Stimulated activated CD4-positive, alpha-beta T cell treated with anti-CD3 and anti-CD28 coated beads, Interleukin-15, amount 100 ng/mL, for 48 hours (primary cell): ENCODE measurements around the gene LOXL3.
A peak's percentile ranks its signal among the peaks of the same experiment; 100 is the strongest.

Experiments
- DNase-seq, 2 donors: peaks; one replicate each; pipeline ENCODE4 v3.0.0-alpha.2; 2020; ENCODE audit warnings: low read depth in 2 of 2

Gene LOXL3

DNA sequence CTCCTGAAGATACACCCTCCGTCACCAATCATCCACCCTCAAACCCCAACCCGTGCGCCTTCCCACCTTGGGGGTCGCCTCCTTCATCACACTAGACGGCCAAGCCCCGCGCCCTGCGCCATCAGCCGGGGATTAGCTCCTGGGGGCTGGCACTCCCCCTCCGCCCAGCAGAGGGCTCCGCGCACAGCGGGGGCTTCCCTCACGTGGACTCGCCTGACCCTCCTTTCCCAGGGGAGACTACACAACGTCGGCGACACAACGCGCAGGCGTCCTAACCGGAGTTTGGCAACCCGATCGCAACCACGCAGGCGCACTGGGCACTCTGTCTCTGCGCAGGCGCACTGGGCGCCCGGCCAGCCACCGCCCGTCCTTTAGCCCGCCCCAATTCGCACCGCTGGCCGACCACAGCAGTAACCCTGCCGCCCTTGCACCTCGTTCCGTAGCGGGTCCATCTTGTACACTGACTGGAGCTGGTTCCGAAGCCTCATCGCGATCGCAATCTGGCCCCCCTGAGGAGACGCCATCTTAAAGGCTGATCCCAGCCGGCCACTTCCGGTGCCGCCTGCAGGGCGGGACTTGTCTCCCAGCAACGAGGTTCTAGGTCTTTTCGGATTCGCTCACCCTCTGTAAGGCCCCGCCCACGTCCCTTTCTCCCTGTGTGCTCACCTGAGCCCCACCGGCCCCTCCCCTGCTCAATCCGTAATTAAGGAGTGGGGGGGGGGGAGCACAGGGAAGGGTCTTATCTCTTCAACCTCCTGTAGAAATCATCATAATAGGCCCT is 46.4 kb downstream of the LOXL3 start, which contains the start of gene PCGF1:
TSS of gene PCGF1 (minus strand) at position 551 of the 781 bp plus-strand sequence. CDS start at position 524, 27 bp downstream.
- DNase-seq, result peak; percentile 96 to 99

DNA sequence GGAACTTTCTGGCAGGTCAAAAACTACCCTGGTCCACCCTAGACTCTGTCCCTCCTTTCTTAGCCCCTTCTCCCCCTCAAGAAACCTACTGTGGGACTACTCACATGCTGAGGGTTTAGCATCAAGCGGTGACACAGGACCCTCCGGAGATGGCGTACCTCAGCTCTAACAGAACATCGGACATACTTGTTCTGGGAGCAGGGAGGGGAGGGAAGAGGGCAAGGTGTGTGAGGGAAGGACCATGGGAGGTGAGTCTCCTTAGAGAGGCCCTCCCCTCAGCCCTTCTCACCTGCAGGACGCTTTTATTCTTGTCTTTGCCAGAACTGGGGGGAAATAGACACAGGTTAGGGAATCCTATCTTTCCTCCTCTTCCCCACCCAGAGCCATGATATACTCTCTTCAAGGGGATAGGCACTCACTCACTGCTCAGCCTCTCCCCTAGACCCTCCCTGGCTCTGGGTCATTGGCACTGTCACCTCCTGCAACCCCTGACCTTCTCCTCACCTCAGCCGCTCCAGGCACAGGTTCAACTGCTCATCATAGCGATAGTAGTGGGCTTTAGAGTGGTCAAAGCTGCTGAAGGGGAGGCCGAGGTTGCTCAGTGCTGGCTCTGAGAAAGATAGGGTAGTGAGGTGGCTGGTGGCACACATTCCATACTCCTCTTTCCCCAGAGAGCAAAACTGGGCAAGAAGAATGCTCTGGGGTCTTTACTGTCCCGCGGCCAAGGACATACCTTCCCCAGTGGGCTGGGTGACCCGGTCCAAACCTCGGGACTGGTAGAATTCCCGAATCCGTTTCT is 48.1 kb downstream of the LOXL3 start:
- DNase-seq, result no peak

- DNase-seq, result no peak
Measured at GRCh38 chr2:74504591-74504990, 49.2 kb downstream of the LOXL3 start.

- DNase-seq, result no peak
Measured at GRCh38 chr2:74503506-74504475, 50.0 kb downstream of the LOXL3 start.

GRCh38 chr2:74502720-74503505 is 50.8 kb downstream of the LOXL3 start:
- no peak for DNase-seq

DNA sequence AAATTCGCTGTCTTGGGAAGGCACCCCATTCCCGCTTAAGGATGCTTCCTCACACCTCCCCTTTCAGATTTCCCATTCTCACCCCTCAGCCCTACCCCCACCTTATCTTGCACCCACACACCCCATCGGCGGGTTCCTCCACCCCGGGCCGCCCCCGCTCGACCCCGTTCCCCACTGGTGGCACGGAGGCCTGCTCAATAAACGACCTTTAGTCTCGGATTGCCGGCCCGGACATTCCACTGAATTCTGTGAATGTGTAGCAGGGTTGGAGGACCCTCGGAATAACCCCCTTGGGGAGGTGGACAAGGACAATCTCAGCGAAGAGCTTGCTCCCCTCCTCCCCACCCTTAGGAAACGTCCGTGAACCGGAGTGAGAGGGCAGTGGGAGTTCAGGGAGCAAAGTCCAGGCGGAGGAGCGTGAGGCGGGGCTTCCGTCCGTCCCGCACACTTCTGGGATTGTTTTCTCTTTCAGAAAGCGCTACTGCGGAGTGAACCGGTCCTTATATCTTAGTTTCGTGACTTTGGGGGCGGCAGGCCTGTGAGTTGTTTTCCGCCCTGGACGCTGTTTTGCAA is 51.5 kb downstream of the LOXL3 start:
- DNase-seq, result no peak

- DNase-seq, result no peak
Measured at GRCh38 chr2:74501335-74502071, 52.2 kb downstream of the LOXL3 start.

DNA sequence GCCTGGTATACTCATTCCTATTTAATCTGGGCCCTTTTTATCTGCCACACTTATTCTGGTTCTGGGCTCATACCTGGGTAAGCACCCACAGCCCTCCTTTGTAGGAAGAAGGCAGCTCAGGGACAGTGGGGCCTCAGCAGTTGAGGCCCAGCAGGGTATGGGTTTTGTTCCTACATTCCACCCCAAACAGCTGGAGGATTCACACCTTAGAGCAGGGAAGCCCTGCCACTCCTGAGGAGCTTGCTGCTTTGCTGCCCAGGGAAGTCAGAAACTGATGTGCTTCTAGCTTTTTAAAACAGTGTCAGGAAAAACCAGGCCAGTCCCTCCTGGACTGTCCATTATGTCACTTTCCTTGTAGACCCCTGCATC is 53.2 kb downstream of the LOXL3 start:
- no peak for DNase-seq

GRCh38 chr2:74499940-74500577 is 53.7 kb downstream of the LOXL3 start:
- no peak for DNase-seq

DNA sequence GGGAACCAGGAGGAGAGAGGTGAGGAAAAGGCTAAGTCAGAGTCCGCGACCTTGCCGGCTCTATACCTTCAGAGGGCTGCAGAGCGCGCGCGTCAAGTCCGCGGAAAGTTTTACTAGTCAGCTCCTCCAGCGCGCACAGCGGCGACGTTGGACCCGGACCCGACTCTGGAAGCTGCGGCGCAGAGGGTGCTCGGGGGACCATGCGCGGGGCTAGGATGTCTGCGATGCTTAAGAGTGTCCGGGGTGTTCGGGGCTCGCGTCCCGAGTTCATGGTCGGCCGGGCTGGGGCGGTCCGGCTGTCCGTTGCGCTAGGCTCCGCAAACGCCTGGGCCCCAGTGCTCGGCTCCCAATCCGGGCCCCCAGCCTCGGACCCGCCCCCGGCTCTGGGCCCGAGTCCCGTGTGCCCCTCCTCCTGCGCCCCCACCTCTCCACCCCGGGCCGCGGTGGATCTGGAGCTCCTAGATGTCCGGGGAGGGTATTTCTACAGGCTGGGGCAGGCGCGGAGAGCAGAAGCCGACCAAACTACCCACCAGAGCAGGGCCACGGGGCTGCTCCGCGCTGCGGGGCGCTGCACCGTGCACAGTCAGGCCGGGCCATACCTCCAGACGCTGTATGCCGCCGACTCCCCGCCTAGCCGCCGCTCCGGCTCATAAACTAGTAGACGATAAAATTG is 54.3 kb downstream of the LOXL3 start, which contains the start of gene LBX2:
TSS of gene LBX2 (minus strand) at position 337 of the 673 bp plus-strand sequence. CDS start at position 271, 66 bp downstream.
- DNase-seq, result no peak

DNA sequence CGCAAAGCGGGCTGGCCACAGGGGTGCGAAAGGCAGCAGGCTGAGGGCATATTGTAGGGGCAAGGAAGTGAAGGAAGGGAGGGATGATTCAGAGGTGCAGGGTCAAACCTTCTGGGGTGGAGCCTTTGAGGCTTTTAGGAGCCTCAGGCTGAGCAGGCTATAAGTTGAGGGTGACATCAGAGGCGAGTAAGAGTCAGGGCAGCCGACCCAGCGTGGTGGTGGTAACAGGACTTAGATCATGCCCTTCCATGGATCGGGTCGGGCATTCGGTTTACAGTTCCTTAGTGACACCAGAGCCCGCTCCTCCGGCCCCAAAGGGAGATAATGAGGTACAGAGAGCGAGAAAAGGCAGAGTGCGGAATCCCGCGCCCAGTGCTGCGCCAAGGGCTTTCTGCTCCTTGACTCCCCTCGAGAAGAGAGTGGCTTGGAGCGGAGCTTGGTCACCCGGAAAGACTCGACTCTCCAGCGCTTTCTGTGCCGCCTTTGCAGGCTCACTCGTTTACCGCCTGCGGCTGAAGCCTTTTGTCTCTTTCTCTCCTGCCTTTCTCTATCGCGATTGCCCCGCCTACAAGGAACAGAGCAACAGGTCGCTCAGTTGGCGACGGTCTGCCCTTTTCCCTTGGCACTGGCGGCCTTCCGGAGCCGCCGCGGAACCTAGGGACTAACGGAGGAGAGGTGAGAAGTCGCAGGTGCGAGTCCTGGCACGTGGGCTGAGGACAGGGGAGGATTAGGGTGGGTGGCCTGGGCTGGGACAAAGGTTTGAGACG is 55.1 kb downstream of the LOXL3 start:
- DNase-seq, result no peak

DNA sequence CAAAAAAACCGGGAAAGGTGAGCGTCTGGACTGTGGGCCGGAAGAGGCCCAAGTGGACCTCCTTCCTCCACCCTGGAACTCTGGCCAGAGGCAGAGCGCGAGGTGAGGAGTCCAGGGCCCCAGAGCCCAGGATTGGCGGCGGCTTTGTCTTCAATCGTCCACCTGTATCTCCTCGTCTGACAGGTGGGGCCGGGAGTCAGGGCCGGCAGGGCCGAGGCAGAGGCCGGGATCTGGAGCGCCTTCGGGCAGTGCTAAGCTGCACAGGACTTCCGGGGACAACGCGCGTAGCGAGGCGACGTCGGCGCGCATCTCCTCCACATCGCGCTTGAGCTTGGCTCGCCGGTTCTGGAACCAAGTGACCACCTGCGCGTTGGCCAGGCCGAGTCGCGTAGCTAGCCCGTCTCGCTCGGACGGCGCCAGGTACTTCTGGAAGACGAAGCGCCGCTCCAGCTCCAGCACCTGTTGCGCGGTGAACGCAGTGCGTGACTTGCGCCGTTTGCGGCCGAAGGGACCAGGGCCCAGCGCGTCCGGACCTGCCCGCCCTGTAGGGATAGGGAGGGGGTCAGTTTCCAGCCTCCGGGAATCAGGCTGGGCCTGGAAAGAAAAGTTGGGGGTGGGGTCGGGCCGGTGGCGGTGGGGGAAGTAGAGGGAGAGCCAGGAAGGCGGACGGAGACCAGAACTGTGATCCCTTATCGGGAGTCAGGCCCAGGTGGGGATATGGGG is 55.8 kb downstream of the LOXL3 start:
- DNase-seq, result no peak

DNA sequence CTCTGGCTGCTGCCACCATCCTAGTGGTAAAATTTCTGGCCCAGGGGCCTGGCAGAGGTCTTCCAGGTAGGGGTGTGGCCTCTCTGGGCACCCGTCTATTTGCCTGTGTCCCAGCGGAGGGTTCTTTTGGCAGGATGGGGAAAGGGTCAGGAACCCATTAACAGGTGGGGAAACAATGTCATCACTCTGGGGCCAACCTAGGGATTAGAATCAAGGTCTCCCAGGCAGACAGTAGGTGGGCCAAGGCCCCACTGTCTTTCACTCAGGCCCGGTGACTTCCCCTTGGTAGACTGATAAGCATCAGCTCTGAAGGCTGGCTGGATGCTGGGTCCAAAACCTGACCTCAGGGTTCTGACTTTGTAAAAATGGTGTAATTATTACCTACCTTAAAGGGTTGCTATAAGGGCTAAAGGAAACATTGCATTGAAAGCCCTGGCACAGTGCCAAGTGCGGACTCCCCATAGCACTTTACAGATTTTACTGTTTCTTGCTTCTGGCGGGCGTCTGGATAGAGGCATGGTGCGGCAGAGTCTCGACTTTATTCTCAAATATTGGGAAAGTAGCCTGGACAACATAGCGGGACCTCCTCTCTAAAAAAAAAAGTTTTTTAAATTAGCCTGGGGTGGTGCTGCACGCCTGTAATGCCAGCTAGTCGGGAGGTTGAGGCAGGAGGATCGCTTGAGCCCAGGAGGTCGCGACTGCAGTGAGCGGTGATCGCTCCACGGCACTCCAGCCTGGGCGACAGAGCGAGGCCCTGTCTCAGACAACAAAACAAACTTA is 56.6 kb downstream of the LOXL3 start:
- no peak for DNase-seq

- DNase-seq, result no peak
Measured at GRCh38 chr2:74495440-74495839, 58.3 kb downstream of the LOXL3 start.

- DNase-seq, result no peak
Measured at GRCh38 chr2:74493546-74493945, 60.2 kb downstream of the LOXL3 start.
